Measurements from ENCODE around the gene AUTS2. TPM values are rescaled to one million over a fixed set of nuclear protein-coding genes. Genes with fewer than 3 reads are reported as not detected.

AUTS2 gene
- total RNA-seq, 2 experiments from 2014 or later: 2.4 to 3.0 TPM

DNA sequence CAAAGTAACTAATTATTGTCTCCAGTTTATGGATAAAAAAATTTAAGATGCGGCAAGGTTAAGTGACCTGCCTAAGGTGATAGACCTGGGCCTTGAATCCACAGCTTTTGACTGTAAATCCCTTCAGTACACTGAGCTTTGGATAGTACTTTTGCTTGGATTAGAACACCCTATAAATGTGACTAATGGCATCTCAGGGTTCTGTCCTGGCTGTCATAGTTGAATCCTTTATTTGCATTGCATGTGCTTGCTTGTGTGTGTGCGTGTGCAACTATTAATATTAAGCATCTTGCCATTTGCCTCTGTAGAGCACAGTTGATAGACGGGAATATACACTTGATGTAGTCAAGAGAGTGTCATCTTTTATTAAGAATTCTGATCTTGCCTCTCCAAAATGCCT, 228.0 kb downstream of the AUTS2 start:
- CTCF ChIA-PET: no interaction called here

DNA sequence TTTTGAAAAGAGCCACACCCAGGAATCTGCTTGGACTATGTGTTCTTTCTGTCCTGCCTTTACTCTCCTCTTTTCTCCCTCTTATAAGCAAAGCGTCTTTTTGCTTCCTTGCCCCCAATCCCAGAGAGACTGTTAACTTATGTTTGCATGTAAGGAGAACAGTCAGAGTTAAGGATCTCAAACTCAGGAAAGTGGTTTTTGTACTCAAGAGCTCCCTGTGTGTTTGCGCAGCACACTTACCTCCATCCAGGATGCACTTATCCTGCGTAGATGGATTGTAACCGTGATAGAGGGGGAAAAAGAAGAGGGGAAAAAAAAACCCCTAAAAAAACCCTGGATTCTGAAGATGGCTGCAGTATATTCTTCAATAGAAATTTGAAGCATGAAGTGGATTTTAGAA, 228.9 kb downstream of the AUTS2 start:
- ATAC-seq: no peak

More for the DNA sequence above, 228.0 kb downstream of the AUTS2 start:
- ATAC-seq (no peak), DNase-seq (no peak)
- H3K9me3 Mint-ChIP-seq (ENCODE audit: low read depth): no peaks in the 10 kb centered on the region
- POLR2A ChIA-PET: no interaction called here
- H3K36me3 Mint-ChIP-seq (ENCODE audit: low read depth): no peaks in the 10 kb centered on the region
- no peak overlapping the region for H3K4me3 Mint-ChIP-seq
- intact Hi-C loops (cut with DNase I, micrococcal nuclease): no loop called here
- H3K4me1 Mint-ChIP-seq: peaks cover 5% of the 10 kb centered on the region
- peaks cover 5% of the 10 kb centered on the region for H3K27me3 Mint-ChIP-seq
- H3K27ac Mint-ChIP-seq: no peak overlapping the region

DNA sequence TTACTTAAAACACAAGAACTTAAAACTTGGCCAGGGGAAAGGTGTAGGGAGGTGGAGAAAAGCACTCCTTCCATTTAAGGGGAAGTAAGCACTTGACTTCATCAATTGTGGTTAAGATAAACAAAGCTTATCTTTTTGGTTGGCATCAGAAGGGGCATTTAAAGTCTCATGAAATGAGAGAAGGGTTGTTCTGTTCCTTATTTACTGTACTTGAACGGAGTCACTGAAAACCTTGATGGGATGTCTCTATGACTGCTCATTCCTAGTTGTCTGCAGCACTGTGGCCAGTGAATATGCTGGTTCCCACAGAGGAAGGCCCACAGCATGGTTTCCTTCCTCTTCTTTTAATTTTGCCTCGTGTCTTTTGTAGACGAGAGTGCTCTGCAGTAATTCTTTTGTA, 229.3 kb downstream of the AUTS2 start:
- no peak for DNase-seq
- Mint-ChIP-seq H3K4me1 (peaks cover 5% of the 10 kb centered on the region), H3K36me3 (ENCODE audit: low read depth) (no peaks in the 10 kb centered on the region), H3K9me3 (ENCODE audit: low read depth) (no peaks in the 10 kb centered on the region), H3K4me3 (no peak overlapping the region), H3K27me3 (peaks cover 5% of the 10 kb centered on the region), H3K27ac (no peak overlapping the region)
- ATAC-seq: no peak
- ChIA-PET CTCF (interaction anchor here (2.2 kb wide), 1 partner anchor 10 kb away, joined by 6 read pairs; no protein-coding TSS in a partner anchor), POLR2A (no interaction called here)
- intact Hi-C loops (cut with DNase I, micrococcal nuclease): no loop called here

More for the DNA sequence above, 228.9 kb downstream of the AUTS2 start:
- peaks cover 5% of the 10 kb centered on the region for H3K27me3 Mint-ChIP-seq
- H3K4me3 Mint-ChIP-seq: no peak overlapping the region
- H3K27ac Mint-ChIP-seq: no peak overlapping the region
- intact Hi-C loops (cut with DNase I, micrococcal nuclease): no loop called here
- POLR2A ChIA-PET: no interaction called here
- no peaks in the 10 kb centered on the region for H3K9me3 Mint-ChIP-seq (ENCODE audit: low read depth)
- CTCF ChIA-PET: no interaction called here
- no peak for DNase-seq
- H3K36me3 Mint-ChIP-seq (ENCODE audit: low read depth): no peaks in the 10 kb centered on the region
- H3K4me1 Mint-ChIP-seq: peaks cover 5% of the 10 kb centered on the region

DNA sequence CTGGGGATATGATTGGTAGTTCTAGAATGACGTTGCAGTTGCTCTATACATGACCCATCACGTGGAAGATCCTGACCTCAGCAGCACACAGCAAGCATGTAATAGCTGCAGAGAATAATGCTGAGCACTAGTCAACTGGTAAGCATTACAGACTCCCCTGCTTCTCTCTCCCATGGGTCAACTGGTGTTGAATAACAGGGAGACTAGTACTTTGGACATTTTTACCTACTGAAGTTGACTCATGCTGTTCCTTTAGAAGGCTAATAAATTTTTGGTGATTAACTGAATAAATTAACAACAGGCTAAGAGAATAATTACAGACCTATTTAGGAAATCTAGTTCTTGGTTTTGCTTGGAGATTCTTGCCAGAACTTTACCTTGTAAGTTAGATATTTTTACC, 234.1 kb downstream of the AUTS2 start:
- no peak for DNase-seq
- Mint-ChIP-seq H3K4me3 (no peak overlapping the region), H3K9me3 (ENCODE audit: low read depth) (no peaks in the 10 kb centered on the region), H3K27ac (no peak overlapping the region), H3K4me1 (no peaks in the 10 kb centered on the region), H3K27me3 (peaks cover 5% of the 10 kb centered on the region), H3K36me3 (ENCODE audit: low read depth) (no peaks in the 10 kb centered on the region)
- intact Hi-C loops (cut with DNase I, micrococcal nuclease): no loop called here
- ATAC-seq: no peak
- ChIA-PET CTCF (no interaction called here), POLR2A (no interaction called here)

DNA sequence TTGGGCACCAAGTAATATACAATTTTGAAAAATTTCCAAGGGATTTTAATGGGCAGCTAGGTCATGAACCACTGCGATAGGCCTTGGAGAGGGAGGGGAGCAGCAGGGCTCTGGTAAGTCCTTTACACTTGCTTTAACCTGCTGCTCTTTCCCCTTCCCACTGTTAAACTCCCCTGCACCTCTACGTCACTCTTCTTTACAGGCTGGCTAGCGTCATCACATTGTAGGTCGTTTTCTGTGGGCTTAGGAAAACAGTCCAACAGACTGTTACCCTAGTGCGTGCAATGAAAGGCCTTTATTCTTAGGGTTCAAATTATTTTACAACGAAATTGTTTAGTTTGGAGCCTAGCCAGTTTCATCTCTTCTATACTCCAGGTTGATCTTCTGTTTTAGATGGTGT, 235.7 kb downstream of the AUTS2 start:
- ATAC-seq (no peak), DNase-seq (no peak)
- Mint-ChIP-seq H3K9me3 (ENCODE audit: low read depth) (no peaks in the 10 kb centered on the region), H3K4me1 (no peaks in the 10 kb centered on the region), H3K27ac (no peak overlapping the region), H3K4me3 (no peak overlapping the region), H3K27me3 (peaks cover 2% of the 10 kb centered on the region), H3K36me3 (ENCODE audit: low read depth) (no peaks in the 10 kb centered on the region)
- POLR2A ChIA-PET: no interaction called here
- intact Hi-C loops (cut with DNase I, micrococcal nuclease): no loop called here
- CTCF ChIA-PET: no interaction called here

DNA sequence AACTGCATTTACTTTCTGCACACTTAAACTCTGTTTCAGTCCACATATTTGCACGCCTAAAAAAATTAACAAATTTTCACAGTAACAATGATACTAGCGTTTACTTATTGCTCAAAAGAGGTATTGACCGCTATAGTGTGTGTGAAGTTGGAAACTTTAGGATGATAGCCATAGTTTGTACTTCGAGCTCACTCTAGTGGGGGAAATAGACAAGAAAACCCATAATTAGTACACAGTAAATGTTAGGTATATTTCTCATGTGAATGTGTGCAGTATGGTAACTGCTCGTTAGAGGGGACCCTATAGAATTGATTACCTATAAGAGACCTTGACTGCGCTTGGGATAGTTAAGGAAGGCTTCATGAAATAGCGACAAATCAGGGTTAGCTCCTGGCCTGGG, 238.4 kb downstream of the AUTS2 start:
- POLR2A ChIA-PET: no interaction called here
- no peaks in the 10 kb centered on the region for H3K9me3 Mint-ChIP-seq (ENCODE audit: low read depth)
- no peaks in the 10 kb centered on the region for H3K4me1 Mint-ChIP-seq
- DNase-seq (no peak), ATAC-seq (no peak)
- H3K27ac Mint-ChIP-seq: no peak overlapping the region
- no peak overlapping the region for H3K4me3 Mint-ChIP-seq
- CTCF ChIA-PET: no interaction called here
- H3K27me3 Mint-ChIP-seq: peaks cover 8% of the 10 kb centered on the region
- no peaks in the 10 kb centered on the region for H3K36me3 Mint-ChIP-seq (ENCODE audit: low read depth)
- intact Hi-C loops (cut with DNase I, micrococcal nuclease): no loop called here

DNA sequence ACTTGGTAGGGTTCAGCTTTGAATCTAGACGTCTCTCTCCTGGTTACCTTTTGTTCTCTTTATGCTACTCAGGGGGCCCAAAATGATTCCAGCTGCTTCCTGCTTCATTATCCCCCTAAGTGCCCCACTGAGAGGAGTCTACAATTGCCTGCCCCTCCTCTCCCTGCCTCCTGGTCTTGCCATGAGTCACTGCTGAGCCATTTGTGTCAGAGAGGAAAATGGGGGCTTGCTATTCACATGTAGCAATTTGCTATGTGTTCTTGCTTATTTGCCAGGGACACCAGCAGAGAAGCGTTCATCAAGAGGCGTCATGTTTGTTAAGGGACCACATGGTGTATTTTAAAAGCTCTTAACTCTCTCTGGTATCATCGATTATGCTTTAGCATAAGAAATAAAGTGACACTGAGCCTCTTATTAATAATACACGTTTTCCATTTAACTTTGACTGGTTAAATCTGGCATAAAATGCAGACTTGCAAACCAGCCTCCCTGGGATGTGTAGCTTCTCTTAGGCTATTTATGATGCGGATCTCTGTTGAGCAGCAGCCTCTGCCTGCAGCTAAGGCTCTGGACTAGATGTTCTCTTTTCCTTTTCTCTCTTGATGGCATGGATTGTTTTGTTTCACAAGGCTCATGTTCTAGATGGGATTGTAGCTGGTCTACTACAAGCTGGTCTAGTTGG, 239.3 kb downstream of the AUTS2 start:
- Mint-ChIP-seq H3K4me3 (no peak overlapping the region), H3K27ac (no peak overlapping the region), H3K4me1 (no peaks in the 10 kb centered on the region), H3K27me3 (peaks cover 8% of the 10 kb centered on the region), H3K9me3 (ENCODE audit: low read depth) (no peaks in the 10 kb centered on the region), H3K36me3 (ENCODE audit: low read depth) (no peaks in the 10 kb centered on the region)
- ATAC-seq (no peak), DNase-seq (no peak)
- ChIA-PET POLR2A (no interaction called here), CTCF (interaction anchor here (1.2 kb wide), 1 partner anchor 9 kb away, joined by 6 read pairs; no protein-coding TSS in a partner anchor)
- intact Hi-C loops (cut with DNase I, micrococcal nuclease): no loop called here

DNA sequence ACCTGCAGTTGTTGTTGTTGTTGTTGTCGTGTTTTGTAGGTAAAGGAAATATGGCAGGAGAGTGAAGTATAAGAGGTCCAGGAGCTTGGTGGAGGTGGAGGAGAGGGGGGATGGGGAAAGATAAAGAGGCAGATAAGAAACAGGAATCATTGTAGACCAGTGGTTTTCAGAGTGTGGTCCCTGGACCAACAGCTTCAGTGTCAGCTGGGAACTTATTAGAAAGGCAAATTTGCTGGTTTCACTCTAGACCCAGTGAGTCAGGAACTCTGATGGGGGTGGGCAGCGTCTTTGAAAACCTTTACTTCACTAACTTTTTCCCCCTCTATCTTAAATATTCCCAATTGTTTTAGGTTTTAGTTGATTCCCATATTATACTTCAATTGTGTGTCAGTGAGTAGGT, 241.5 kb downstream of the AUTS2 start:
- POLR2A ChIA-PET: no interaction called here
- Mint-ChIP-seq H3K27me3 (peaks cover 15% of the 10 kb centered on the region), H3K4me1 (no peaks in the 10 kb centered on the region), H3K36me3 (ENCODE audit: low read depth) (no peaks in the 10 kb centered on the region), H3K9me3 (ENCODE audit: low read depth) (no peaks in the 10 kb centered on the region), H3K4me3 (no peak overlapping the region), H3K27ac (no peak overlapping the region)
- ATAC-seq (no peak), DNase-seq (no peak)
- intact Hi-C loops (cut with DNase I, micrococcal nuclease): no loop called here
- CTCF ChIA-PET: no interaction called here

DNA sequence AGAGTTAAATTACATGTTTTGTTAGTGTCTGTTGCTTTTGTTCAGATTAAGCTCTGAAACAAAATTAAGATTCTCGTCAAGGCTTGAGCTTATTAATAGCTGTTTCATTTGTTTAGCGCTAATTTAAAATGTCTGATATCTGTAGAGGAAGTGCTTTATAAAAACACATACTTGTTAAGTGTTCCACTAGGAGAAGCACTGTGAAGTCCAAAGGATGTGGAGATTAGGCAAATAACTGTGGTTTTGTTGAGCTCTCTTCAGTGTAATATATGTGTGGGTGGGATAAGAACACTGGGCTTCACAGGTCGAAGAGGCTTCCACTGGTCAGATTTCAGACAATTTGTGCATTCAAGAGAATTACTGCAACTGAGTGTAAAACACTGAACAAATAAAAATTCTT, 242.0 kb downstream of the AUTS2 start:
- intact Hi-C loops (cut with DNase I, micrococcal nuclease): no loop called here
- no peak overlapping the region for H3K4me3 Mint-ChIP-seq
- no peaks in the 10 kb centered on the region for H3K36me3 Mint-ChIP-seq (ENCODE audit: low read depth)
- H3K27ac Mint-ChIP-seq: no peak overlapping the region
- no peaks in the 10 kb centered on the region for H3K4me1 Mint-ChIP-seq
- ATAC-seq (no peak), DNase-seq (no peak)
- H3K9me3 Mint-ChIP-seq (ENCODE audit: low read depth): no peaks in the 10 kb centered on the region
- ChIA-PET POLR2A (no interaction called here), CTCF (no interaction called here)
- H3K27me3 Mint-ChIP-seq: peaks cover 15% of the 10 kb centered on the region

DNA sequence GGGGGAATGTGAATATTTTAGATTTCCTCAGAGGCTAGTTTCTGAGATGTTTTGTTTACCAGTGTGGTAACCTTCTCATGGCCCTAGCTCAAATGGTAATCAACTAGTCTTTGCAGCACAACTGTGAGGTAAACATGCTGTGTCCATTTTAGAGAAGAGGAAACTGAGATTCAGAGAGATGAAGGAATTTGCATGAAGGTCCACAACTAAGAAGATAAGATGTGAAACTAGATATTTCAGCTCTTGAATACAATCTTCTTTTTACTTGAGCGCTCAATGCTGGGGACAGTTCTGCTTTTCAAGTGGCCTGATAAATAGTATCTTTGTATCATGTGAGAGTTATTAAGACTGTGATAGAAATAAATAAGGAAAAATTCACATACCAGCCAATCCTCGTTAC, 245.4 kb downstream of the AUTS2 start:
- Mint-ChIP-seq H3K9me3 (ENCODE audit: low read depth) (no peaks in the 10 kb centered on the region), H3K27ac (no peak overlapping the region), H3K4me3 (no peak overlapping the region), H3K36me3 (ENCODE audit: low read depth) (no peaks in the 10 kb centered on the region), H3K4me1 (no peaks in the 10 kb centered on the region), H3K27me3 (peaks cover 15% of the 10 kb centered on the region)
- ChIA-PET CTCF (no interaction called here), POLR2A (no interaction called here)
- intact Hi-C loops (cut with DNase I, micrococcal nuclease): no loop called here
- no peak for ATAC-seq
- DNase-seq: no peak

DNA sequence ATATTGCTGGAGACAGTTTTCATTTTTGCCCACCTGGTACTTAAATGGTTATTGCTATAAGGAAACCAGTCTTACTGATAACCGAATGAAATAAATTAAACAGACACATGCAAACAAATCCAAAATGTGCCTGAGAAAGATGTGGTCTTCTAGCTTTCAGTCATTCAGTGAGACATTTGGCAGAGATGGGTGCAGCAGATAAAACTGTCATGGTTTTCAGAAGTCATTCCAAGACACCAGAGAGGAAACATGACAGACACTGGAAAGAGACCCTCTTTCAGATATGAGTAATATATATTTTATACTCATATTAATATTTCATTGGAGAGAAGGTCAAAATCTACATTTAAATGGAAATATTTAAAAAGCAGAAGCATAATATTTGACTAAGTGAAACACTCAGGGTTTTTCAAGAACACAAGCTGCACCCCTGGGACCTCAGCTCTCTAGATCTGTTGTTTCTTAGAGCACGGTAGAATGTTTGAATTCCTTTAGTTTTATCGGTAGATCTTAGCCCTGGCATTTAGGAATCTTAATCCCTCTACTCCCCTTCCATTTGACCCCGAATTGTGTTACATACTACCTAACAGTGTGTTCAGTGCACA, 246.1 kb downstream of the AUTS2 start:
- Mint-ChIP-seq H3K27me3 (peaks cover 15% of the 10 kb centered on the region), H3K4me3 (no peak overlapping the region), H3K9me3 (ENCODE audit: low read depth) (no peaks in the 10 kb centered on the region), H3K4me1 (no peaks in the 10 kb centered on the region), H3K36me3 (ENCODE audit: low read depth) (no peaks in the 10 kb centered on the region), H3K27ac (no peak overlapping the region)
- CTCF ChIA-PET: no interaction called here
- intact Hi-C loops (cut with DNase I, micrococcal nuclease): no loop called here
- POLR2A ChIA-PET: no interaction called here
- DNase-seq: no peak
- ATAC-seq: no peak

DNA sequence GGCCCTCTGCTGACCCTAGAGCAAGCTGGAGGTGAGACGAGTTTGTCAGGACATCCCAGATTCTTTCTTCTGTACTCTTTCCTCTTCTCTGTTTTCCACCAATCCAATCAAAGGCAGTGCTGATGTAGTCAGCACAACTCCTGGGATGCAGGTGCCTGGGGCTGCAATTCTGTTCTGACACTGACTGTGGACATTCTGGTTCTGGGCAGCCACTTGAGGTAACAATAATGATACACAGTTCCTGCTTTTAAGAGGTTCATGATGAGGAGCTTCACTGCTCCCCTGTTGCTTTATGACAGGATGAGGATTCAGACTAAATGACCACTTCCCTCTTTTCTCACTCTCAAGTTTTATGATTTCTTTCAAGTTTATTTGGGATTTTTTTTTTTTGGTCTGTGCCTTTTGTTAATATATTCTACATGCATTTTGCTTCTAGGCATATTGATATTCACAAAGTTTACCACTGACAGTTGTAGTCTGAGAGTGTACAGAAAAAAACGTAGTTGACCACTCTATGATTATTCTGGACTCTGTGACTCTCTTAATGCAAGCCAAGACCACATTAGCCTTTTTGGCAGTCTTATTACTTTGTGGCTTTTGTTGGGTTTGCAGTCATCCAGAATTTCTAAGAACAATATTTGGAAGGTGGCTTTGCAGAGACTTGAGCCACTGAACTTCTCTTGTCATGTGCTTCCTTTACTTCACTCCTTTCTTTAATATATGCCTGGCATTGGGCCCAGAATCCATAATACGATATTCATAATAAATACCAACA, 247.6 kb downstream of the AUTS2 start:
- no peaks in the 10 kb centered on the region for H3K4me1 Mint-ChIP-seq
- H3K9me3 Mint-ChIP-seq (ENCODE audit: low read depth): no peaks in the 10 kb centered on the region
- H3K27ac Mint-ChIP-seq: no peak overlapping the region
- no peaks in the 10 kb centered on the region for H3K36me3 Mint-ChIP-seq (ENCODE audit: low read depth)
- intact Hi-C loops (cut with DNase I, micrococcal nuclease): no loop called here
- ChIA-PET POLR2A (no interaction called here), CTCF (no interaction called here)
- peaks cover 10% of the 10 kb centered on the region for H3K27me3 Mint-ChIP-seq
- no peak overlapping the region for H3K4me3 Mint-ChIP-seq
- ATAC-seq (no peak), DNase-seq (no peak)
